HG03066 (cell line): ENCODE results near the gene NEFH.
"Not testable (repeated sequence)": the region's sequence is repeated elsewhere in the genome, so short reads cannot be mapped to it uniquely, and the experiment has no call there.

Experiments
- ATAC-seq: cut with Tn5 transposase; IDR thresholded peaks from one replicate; pipeline ENCODE4 v1.9.1; 2021; ENCODE audit warnings: low read depth; ENCODE audit not compliant: unreplicated experiment

NEFH gene

DNA sequence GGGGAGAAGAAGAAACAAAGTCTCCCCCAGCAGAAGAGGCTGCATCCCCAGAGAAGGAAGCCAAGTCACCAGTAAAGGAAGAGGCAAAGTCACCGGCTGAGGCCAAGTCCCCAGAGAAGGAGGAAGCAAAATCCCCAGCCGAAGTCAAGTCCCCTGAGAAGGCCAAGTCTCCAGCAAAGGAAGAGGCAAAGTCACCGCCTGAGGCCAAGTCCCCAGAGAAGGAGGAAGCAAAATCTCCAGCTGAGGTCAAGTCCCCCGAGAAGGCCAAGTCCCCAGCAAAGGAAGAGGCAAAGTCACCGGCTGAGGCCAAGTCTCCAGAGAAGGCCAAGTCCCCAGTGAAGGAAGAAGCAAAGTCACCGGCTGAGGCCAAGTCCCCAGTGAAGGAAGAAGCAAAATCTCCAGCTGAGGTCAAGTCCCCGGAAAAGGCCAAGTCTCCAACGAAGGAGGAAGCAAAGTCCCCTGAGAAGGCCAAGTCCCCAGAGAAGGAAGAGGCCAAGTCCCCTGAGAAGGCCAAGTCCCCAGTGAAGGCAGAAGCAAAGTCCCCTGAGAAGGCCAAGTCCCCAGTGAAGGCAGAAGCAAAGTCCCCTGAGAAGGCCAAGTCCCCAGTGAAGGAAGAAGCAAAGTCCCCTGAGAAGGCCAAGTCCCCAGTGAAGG lies 9.2 kb downstream of the NEFH start:
- not testable (repeated sequence) for ATAC-seq

DNA sequence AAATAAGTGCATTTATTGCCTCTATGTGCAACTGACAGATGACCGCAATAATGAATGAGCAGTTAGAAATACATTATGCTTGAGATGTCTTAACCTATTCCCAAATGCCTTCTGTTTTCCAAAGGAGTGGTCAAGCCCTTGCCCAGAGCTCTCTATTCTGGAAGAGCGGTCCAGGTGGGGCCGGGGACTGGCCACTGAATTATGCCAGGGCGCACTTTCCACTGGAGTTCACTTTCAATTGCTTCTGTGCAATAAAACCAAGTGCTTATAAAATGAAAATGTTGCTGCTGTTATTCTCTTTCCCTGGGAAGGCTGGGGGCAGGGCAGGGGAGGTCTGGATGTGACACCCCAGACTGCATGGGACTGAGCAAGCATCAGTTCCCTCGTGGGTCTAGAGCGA lies 11.0 kb downstream of the NEFH start:
- no peak for ATAC-seq

DNA sequence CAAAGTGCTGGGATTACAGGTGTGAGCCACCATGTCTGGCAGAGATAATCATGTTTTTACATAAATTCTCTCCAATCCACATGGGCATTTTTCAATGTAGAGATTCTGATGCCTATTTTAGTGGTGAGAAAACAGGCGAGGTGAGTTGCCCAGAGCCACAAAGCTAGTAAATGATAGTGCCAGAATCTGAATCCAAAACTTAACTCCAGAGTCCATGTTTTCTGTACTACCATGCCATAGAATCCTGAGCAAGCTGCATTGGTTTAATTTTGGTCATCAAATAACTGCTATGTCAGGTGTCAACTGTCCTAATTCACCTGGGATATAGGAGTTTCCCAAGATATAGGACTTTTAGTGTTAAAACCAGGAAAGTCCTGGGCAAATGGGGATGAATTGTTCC lies 13.6 kb downstream of the NEFH start:
- ATAC-seq, result no peak

- ATAC-seq, result no peak
These were observed 19.8 kb downstream of the NEFH start for GRCh38 chr22:29499852-29500251.

DNA sequence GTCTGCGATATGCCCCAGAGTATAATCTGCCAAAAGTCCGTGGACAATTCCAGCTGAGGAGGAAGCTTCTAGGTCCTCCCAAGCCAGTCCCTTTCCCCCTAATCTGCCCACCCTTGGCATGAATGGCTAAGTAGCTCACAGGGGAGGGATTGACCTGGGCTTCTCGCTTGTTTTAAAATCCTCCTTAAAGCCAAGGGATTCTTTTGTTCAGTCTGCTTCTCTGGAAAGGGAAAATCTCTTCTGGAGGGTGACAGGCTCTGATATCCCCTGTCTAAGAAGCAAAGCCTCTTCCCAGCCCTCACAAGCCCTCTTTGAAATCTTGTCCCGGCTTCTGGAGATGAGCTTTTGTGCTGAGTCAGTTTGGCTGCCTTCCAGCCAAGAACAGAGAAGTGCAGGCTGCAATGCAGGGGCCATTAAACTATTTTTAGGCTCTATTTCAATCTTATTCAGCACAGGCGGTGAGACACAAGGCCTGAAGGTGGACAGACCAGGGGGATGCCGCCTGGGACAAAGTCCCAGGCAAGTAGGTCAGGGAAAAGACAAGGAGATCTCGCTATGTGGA lies 23.9 kb downstream of the NEFH start:
- no peak for ATAC-seq

- ATAC-seq, result no peak
These were observed 29.3 kb downstream of the NEFH start for GRCh38 chr22:29509298-29509697.

- ATAC-seq, result no peak
These were observed 29.8 kb downstream of the NEFH start for GRCh38 chr22:29509815-29510214.

DNA sequence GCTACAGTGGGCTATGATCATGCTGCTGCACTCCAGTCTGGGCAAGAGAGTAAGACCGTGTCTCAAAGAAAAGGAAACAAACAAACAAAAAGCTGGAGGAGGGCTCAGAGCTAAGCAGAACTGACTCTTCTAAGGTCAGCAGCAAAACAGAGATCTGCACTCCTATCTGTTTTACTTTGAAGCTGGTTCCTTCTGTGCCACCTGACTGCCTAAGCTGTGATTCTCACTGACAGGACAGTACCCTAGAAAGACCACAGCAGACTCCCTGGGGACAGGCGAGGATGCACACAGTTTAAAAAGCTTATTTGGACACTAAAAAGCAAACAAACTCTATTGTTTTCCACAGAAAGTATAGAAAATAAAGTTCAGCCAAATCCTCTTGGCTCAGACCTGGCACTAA lies 30.5 kb downstream of the NEFH start:
- no peak for ATAC-seq

DNA sequence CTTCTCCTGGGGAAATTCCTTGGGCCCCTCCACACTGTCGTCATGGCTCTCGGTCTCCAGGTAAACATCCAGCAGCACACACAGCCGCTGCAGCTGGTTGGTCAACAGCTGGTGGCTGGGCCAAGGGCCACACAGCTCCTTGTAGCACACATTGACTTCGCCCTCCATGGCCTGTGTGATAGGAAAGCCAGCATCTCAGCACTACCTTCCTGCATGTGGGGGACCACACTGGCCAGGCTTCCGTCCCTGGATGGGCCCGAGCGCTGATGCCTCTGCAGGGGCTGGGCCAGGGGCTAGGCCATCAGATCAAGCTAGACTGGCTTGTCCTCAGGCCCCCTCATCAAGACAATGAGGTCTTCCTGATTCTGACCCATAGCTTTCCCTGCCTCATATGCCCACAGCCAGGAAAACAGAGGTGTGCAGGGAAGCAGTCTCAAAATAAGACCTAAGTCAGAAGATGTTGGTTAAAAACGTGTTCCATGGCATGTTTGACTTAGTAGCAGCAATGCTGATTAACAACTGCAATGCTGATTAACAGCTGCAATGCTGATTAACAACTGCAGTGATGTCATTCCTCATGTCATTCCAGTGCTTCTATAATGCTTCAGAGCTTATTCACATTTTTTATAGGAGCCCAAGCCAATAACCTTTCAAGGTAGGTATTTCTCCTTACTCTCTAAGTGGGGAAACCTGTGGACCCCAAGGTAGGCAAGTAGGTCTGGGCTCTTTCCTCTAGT lies 31.3 kb downstream of the NEFH start:
- ATAC-seq, result no peak

- no peak for ATAC-seq
These were observed 32.0 kb downstream of the NEFH start for GRCh38 chr22:29512031-29512430.

DNA sequence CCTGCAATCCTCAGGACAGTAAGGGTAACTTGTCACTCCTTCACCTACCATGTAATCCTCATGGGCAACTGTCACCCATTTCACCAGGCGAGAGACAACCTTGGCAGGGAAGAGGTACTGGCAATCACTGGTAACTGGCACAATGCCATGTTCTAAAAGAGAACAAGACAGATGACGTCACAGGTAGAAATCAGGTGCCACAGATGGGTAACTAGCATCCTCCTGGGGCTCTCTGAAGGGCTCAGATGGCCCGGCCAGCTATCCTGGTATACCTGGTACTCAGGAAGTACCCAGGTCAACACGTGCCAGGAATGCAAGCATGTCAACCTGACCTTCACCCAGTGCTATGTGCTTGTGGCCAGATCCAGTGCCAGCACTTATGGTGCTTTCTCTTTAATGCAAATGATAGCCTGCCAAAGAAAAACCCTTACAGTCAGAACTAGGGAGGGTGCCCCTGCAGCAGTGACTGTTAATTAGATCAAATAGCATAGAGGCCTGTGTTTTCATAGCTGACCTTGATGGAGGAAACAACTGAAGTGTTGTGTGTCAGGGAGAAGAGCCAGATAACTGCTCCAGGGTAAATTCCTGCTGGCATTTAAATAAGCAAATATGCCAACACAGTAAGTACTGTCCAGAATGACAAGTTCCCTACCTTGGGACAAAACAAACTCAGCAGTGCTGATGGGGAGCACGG lies 37.3 kb downstream of the NEFH start:
- ATAC-seq, result no peak

DNA sequence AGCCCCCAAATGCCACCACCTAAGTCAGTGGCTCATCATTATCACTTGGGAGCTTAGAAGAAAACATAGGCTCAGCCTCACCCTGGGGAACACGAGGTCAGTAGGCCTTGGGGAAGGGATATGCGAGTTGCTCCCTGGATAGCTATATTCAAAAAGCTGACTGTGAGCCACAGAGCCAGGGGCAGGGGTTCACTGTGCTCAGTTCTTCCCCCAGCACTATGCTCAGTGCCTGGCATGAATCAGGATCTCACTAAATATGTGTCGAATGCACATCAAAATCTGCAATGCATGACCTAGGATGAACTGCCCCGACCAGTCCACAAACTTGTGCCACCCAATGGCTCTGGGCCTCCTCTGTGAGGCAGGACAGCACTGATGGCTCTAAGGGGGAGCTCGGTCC lies 38.4 kb downstream of the NEFH start:
- ATAC-seq, result no peak

GRCh38 chr22:29519996-29520395 lies 40.0 kb downstream of the NEFH start:
- ATAC-seq, result no peak

DNA sequence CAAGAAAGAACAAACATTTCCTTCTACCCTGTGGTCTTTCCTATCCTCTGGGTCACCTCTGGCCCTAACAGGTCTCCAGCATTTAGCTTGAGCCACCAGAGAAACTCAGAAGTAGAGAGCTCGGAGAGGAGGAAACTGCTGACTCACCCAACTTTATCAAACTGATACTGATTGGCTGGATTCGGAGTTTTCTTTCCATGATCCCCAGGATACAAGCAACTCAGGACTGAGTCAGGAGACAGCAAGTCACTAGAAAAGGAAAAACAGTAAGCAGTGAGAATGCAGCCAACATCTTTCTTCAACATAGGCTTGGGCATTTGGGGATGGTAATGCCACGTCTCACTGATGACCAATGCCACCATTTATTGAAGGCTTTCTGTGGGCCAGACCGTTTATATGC lies 40.8 kb downstream of the NEFH start:
- no peak for ATAC-seq

DNA sequence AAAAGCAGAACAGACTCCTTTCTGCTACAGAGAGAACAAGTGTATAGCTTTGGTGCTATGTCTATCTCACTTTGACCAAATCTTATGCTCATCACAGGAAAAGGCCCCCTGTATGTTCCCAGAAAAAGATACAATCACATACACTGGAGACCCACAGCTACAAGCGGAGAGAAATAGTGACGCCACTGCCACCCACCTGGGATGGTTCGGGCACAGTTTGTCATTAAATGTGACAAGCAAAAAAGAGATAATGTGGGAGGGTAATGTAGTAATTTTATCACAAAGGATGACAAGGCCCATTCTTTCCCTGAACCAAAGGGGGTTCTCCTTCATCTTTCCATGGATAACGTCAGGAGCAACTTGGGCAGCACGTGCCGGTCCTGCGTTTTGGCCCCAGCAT lies 41.5 kb downstream of the NEFH start:
- no peak for ATAC-seq

GRCh38 chr22:29523761-29524160 lies 43.7 kb downstream of the NEFH start:
- no peak for ATAC-seq

- no peak for ATAC-seq
These were observed 44.6 kb downstream of the NEFH start for GRCh38 chr22:29524442-29525191.

DNA sequence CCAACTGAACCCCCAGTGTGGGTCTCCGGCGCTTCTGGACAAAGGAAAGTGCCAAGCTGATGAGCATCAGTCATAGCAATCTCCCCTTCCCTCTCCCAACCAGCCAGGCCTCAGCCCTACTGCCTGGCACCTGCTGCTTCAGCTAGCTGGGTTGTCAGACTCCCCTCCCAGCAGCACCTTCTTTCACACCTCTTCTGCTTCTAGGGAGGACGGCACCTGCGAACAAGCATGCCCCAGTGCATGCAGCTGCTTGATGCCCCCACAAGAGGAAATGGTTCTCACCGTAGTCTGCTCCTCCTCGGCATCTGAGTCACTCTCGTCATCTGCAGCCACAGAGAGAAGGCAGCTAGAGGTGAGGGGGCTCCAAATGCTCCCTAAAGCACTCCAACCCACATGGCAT lies 48.1 kb downstream of the NEFH start:
- ATAC-seq, result no peak

- ATAC-seq, result no peak
These were observed 50.7 kb downstream of the NEFH start for GRCh38 chr22:29530716-29531115.

GRCh38 chr22:29531419-29531818 lies 51.4 kb downstream of the NEFH start:
- ATAC-seq, result no peak

- ATAC-seq, result no peak
These were observed 56.4 kb downstream of the NEFH start for GRCh38 chr22:29536411-29536810.
